H9 (cell line): Measurements from ENCODE around the gene BTD. TPM values are rescaled to one million over a fixed set of nuclear protein-coding genes. Genes with fewer than 3 reads are reported as not detected.

ENCODE experiments used
- DNase-seq: peaks from one replicate; pipeline ENCODE4 v3.0.0-alpha.2; 2017
- H2AFZ ChIP-seq: one replicate; pipeline ENCODE4 v1.6.1; 2013; ENCODE audit warnings: mild to moderate bottlenecking, low read length, control low read depth, moderate library complexity
- H2AK5ac ChIP-seq: 2 replicates; pipeline ENCODE4 v1.6.1; 2013; ENCODE audit warnings: low read length, control low read depth, mixed read lengths; ENCODE audit not compliant: insufficient read length
- H2BK120ac ChIP-seq: one replicate; pipeline ENCODE4 v1.6.1; 2013; ENCODE audit warnings: low read depth, mild to moderate bottlenecking, low read length, control low read depth, inconsistent platforms; ENCODE audit not compliant: poor library complexity, severe bottlenecking
- H2BK12ac ChIP-seq: 2 replicates; pipeline ENCODE4 v1.6.1; 2013; ENCODE audit warnings: low read length, control low read depth, mixed read lengths, low read depth; ENCODE audit not compliant: insufficient read length
- H2BK15ac ChIP-seq: 2 replicates; pipeline ENCODE4 v1.6.1; 2013; ENCODE audit warnings: low read depth, low read length, control low read depth
- H2BK20ac ChIP-seq: one replicate; pipeline ENCODE4 v1.6.1; 2013; ENCODE audit warnings: low read depth, mild to moderate bottlenecking, low read length, control low read depth, inconsistent platforms; ENCODE audit not compliant: poor library complexity, severe bottlenecking
- H2BK5ac ChIP-seq: 2 replicates; pipeline ENCODE4 v1.6.1; 2013; ENCODE audit warnings: low read length, control low read depth, mixed read lengths; ENCODE audit not compliant: insufficient read length
- H3K14ac ChIP-seq: 2 replicates; pipeline ENCODE4 v1.6.1; 2013; ENCODE audit warnings: low read length, control low read depth; ENCODE audit not compliant: insufficient read depth
- H3K18ac ChIP-seq: 2 replicates; pipeline ENCODE4 v1.6.1; 2013; ENCODE audit warnings: low read depth, mild to moderate bottlenecking, mixed read lengths, low read length, control low read depth; ENCODE audit not compliant: insufficient read length
- H3K23ac ChIP-seq: 2 replicates; pipeline ENCODE4 v1.6.1; 2013; ENCODE audit warnings: low read length, control low read depth, mixed read lengths, low read depth; ENCODE audit not compliant: insufficient read length
- H3K23me2 ChIP-seq: 2 replicates; pipeline ENCODE4 v1.6.1; 2013; ENCODE audit warnings: low read depth, mild to moderate bottlenecking, mixed read lengths, low read length, control low read depth; ENCODE audit not compliant: insufficient read length, poor library complexity, severe bottlenecking
- H3K27ac ChIP-seq: 2 replicates; pipeline ENCODE4 v1.5.1; 2013; ENCODE audit warnings: low read length, control low read depth, mixed read lengths, low read depth; ENCODE audit not compliant: insufficient read length
- H3K27me3 ChIP-seq: 2 replicates; pipeline ENCODE4 v1.6.1; 2013; ENCODE audit warnings: low read length, control low read depth, inconsistent platforms; ENCODE audit not compliant: insufficient read depth
- H3K4ac ChIP-seq: 2 replicates; pipeline ENCODE4 v1.6.1; 2013; ENCODE audit warnings: low read depth, mild to moderate bottlenecking, control low read depth, inconsistent platforms, low read length, moderate library complexity
- H3K4me1 ChIP-seq: 2 replicates; pipeline ENCODE4 v1.6.1; 2013; ENCODE audit warnings: low read length, control low read depth, inconsistent platforms; ENCODE audit not compliant: insufficient read depth
- H3K4me2 ChIP-seq: 2 replicates; pipeline ENCODE4 v1.6.1; 2013; ENCODE audit warnings: low read length, control low read depth, mixed read lengths; ENCODE audit not compliant: insufficient read length, insufficient read depth
- H3K56ac ChIP-seq: 2 replicates; pipeline ENCODE4 v1.6.1; 2013; ENCODE audit warnings: low read depth, mild to moderate bottlenecking, mixed read lengths, low read length, control low read depth; ENCODE audit not compliant: insufficient read length
- H3K79me1 ChIP-seq: 2 replicates; pipeline ENCODE4 v1.6.1; 2013; ENCODE audit warnings: low read depth, mild to moderate bottlenecking, moderate library complexity, low read length, control low read depth, inconsistent platforms; ENCODE audit not compliant: insufficient read depth, poor library complexity, severe bottlenecking
- H3K79me2 ChIP-seq: 2 replicates; pipeline ENCODE4 v1.6.1; 2013; ENCODE audit warnings: low read length, control low read depth, inconsistent platforms; ENCODE audit not compliant: insufficient read depth
- H3K9ac ChIP-seq: 2 replicates; pipeline ENCODE4 v1.6.1; 2013; ENCODE audit warnings: low read length, control low read depth, mixed read lengths; ENCODE audit not compliant: insufficient read length; ENCODE audit errors: extremely low read depth
- H3K9me3 ChIP-seq: one replicate; pipeline ENCODE4 v1.6.1; 2013; ENCODE audit warnings: low read depth, low read length, inconsistent platforms; ENCODE audit not compliant: control insufficient read depth
- H3T11ph ChIP-seq: one replicate; pipeline ENCODE4 v1.6.1; 2013; ENCODE audit warnings: mild to moderate bottlenecking, low read length, control low read depth, inconsistent platforms
- H4K20me1 ChIP-seq: one replicate; pipeline ENCODE4 v1.6.1; 2013; ENCODE audit not compliant: control insufficient read depth, insufficient read length, insufficient read depth
- H4K5ac ChIP-seq: 2 replicates; pipeline ENCODE4 v1.6.1; 2013; ENCODE audit warnings: low read depth, mild to moderate bottlenecking, mixed read lengths, low read length, control low read depth; ENCODE audit not compliant: insufficient read length
- H4K8ac ChIP-seq: replicated peaks from 2 replicates; pipeline ENCODE4 v1.6.1; 2013; ENCODE audit warnings: low read length, control low read depth, mixed read lengths, low read depth; ENCODE audit not compliant: insufficient read length
- H4K91ac ChIP-seq: 2 replicates; pipeline ENCODE4 v1.6.1; 2013; ENCODE audit warnings: low read depth, mild to moderate bottlenecking, moderate library complexity, mixed read lengths, low read length, control low read depth; ENCODE audit not compliant: insufficient read length
- H3K27ac Mint-ChIP-seq, 3 experiments: 2 replicates in 2 of 3; 3 replicates in 1 of 3; pipeline ENCODE4 v1.8.0; 2020 to 2021; ENCODE audit warnings: mixed read lengths in 3 of 3, mild to moderate bottlenecking in 1 of 3, moderate library complexity in 1 of 3
- H3K27me3 Mint-ChIP-seq: 2 replicates; pipeline ENCODE4 v1.8.0; 2021; ENCODE audit warnings: low read depth, mild to moderate bottlenecking, moderate library complexity, mixed read lengths
- H3K36me3 Mint-ChIP-seq, 3 experiments: 2 replicates in 2 of 3; 3 replicates in 1 of 3; pipeline ENCODE4 v1.8.0; 2020 to 2021; ENCODE audit warnings: low read depth in 3 of 3, mixed read lengths in 3 of 3; ENCODE audit not compliant: insufficient read depth in 1 of 3
- H3K4me1 Mint-ChIP-seq, 2 experiments: 2 replicates each; pipeline ENCODE4 v1.8.0; 2020; ENCODE audit warnings: mixed read lengths in 2 of 2
- H3K4me3 Mint-ChIP-seq, 2 experiments: 2 replicates in 1 of 2; 3 replicates in 1 of 2; pipeline ENCODE4 v1.8.0; 2020 to 2021; ENCODE audit warnings: mild to moderate bottlenecking in 2 of 2, mixed read lengths in 2 of 2, moderate library complexity in 1 of 2
- H3K9me3 Mint-ChIP-seq, 2 experiments: 2 replicates in 1 of 2; 3 replicates in 1 of 2; pipeline ENCODE4 v1.8.0; 2020; ENCODE audit warnings: mild to moderate bottlenecking in 2 of 2, mixed read lengths in 2 of 2, moderate library complexity in 1 of 2
- WGBS: extraction: QIAGEN DNeasy Blood & Tissue Kit; methylation state at CpG from one replicate; pipeline ENCODE4 v1.1.7; 2013; ENCODE audit warnings: missing lambda C conversion rate, low lambda C conversion rate, mixed read lengths; ENCODE audit not compliant: insufficient read length; ENCODE audit errors: extremely low coverage; 5-methylcytosine and 5-hydroxymethylcytosine counted together
- total RNA-seq: library from RNA; stranded (reverse); gene quantifications from 2 replicates; pipeline ENCODE4 v1.2.1, GENCODE V29; 2021
- TF ChIP-seq, protein P1 (sequence below): fragments of 200-600 bp; sonication (generic); conservative IDR thresholded peaks from 3 replicates; pipeline ENCODE4 v1.8.0; 2021; ENCODE audit warnings: antibody characterized with exemption, mild to moderate bottlenecking

BTD gene
- total RNA-seq, 1 experiment from 2014 or later: 21.5 TPM

DNA sequence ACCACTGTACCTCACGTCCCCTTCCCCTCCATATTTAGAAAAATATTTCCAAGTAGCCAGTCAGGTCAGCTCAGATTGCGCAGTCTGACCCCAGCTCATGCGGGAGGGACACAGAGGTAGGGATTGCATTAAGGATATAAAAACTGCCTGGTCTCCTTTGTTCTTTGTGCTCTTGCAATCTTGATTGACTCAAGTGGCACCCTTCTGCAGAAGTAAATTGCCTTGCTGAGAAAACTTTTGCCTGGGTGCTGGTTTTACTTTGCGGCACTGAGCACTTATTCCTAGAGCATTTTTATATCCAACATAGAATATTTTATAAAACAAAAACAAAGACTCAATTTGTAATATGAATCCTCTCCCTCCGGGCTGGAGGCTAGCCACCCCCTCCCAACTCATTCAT is 54.8 kb downstream of the BTD start:
- WGBS: no CpG with 5 or more reads among the region's 5 CpGs
- Histone ChIP-seq H3K4ac (no peak overlapping the region), H4K5ac (no peak overlapping the region), H2BK5ac (no peak overlapping the region), H4K91ac (no peak overlapping the region), H3K23me2 (no peaks in the 10 kb centered on the region), H3K79me2 (no peaks in the 10 kb centered on the region), H2AK5ac (no peak overlapping the region), H3K9me3 (no peaks in the 10 kb centered on the region), H3K56ac (no peak overlapping the region), H3K18ac (no peak overlapping the region), H3K9ac (no peak overlapping the region), H2BK120ac (no peak overlapping the region), H4K20me1 (no peaks in the 10 kb centered on the region), H3K23ac (no peak overlapping the region), H2BK15ac (no peak overlapping the region), H2BK20ac (no peak overlapping the region), H3K4me2 (no peak overlapping the region), H3K79me1 (no peaks in the 10 kb centered on the region), H3T11ph (no peak overlapping the region), H3K14ac (no peak overlapping the region), H2AFZ (no peak overlapping the region), H3K4me1 (no peaks in the 10 kb centered on the region), H2BK12ac (no peak overlapping the region), H3K27me3 (no peaks in the 10 kb centered on the region), H4K8ac (no peak overlapping the region), H3K27ac (no peak overlapping the region)
- Mint-ChIP-seq H3K4me1 (peaks cover 10 to 11% of the 10 kb centered on the region in 2 experiments), H3K36me3 (peaks cover 9 to 13% (median 11%) of the 10 kb centered on the region in 3 experiments), H3K9me3 (peaks cover 12 to 25% of the 10 kb centered on the region in 2 experiments), H3K27me3 (no peaks in the 10 kb centered on the region), H3K4me3 (no peak overlapping the region), H3K27ac (no peak overlapping the region)
- no peak for DNase-seq
- TF ChIP-seq, protein P1, sequence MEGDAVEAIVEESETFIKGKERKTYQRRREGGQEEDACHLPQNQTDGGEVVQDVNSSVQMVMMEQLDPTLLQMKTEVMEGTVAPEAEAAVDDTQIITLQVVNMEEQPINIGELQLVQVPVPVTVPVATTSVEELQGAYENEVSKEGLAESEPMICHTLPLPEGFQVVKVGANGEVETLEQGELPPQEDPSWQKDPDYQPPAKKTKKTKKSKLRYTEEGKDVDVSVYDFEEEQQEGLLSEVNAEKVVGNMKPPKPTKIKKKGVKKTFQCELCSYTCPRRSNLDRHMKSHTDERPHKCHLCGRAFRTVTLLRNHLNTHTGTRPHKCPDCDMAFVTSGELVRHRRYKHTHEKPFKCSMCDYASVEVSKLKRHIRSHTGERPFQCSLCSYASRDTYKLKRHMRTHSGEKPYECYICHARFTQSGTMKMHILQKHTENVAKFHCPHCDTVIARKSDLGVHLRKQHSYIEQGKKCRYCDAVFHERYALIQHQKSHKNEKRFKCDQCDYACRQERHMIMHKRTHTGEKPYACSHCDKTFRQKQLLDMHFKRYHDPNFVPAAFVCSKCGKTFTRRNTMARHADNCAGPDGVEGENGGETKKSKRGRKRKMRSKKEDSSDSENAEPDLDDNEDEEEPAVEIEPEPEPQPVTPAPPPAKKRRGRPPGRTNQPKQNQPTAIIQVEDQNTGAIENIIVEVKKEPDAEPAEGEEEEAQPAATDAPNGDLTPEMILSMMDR: no peak
